SK-N-MC (cell line): ENCODE data around the gene GLMP.

Experiments
- FOXP2 ChIP-seq: optimal IDR thresholded peaks from 2 replicates; pipeline ENCODE3; 2011; ENCODE audit warnings: mild to moderate bottlenecking, moderate library complexity; ENCODE audit not compliant: insufficient read depth; ENCODE audit errors: extremely low read length, control extremely low read depth
- POLR2AphosphoS5 ChIP-seq: IDR thresholded peaks from 2 replicates; pipeline ENCODE4 v1.6.1; 2012; ENCODE audit warnings: mild to moderate bottlenecking, low read depth, low read length, borderline replicate concordance

- no peak for TF ChIP-seq POLR2AphosphoS5
- no peak for TF ChIP-seq FOXP2
These were observed 41.8 kb downstream of the GLMP start for GRCh38 chr1:156253634-156254033.
